GM23338 (cell line): ENCODE data around the gene NTM. TPM values are rescaled to one million over a fixed set of nuclear protein-coding genes. Genes with fewer than 3 reads are reported as not detected.

Experiments used
- ATAC-seq: fragments of 200-7000 bp; cut with Tn5 transposase; 3 replicates; pipeline ENCODE4 v1.9.1; 2020
- DNase-seq: peaks from one replicate; pipeline ENCODE4 v3.0.0-alpha.2; 2015; ENCODE audit warnings: low spot score
- H2AFZ ChIP-seq: fragments of 200-600 bp; sonication (generic); 2 replicates; pipeline ENCODE4 v1.8.0; 2016; ENCODE audit warnings: antibody characterized with exemption, mild to moderate bottlenecking, moderate library complexity
- H3F3A ChIP-seq: fragments of 200-600 bp; sonication (generic); replicated peaks from 2 replicates; pipeline ENCODE4 v1.8.0; 2017; ENCODE audit warnings: antibody characterized with exemption, mixed run types, low read depth
- H3K27ac ChIP-seq: fragments of 200-600 bp; sonication (generic); 2 replicates; pipeline ENCODE4 v1.6.1; 2016; ENCODE audit warnings: low read depth
- H3K27me3 ChIP-seq: fragments of 200-600 bp; sonication (generic); 2 replicates; pipeline ENCODE4 v1.8.0; 2016; ENCODE audit warnings: mild to moderate bottlenecking, mixed run types, moderate library complexity; ENCODE audit not compliant: insufficient read depth
- H3K36me3 ChIP-seq: fragments of 200-600 bp; sonication (generic); 2 replicates; pipeline ENCODE4 v1.8.0; 2016; ENCODE audit warnings: mild to moderate bottlenecking; ENCODE audit not compliant: insufficient read depth
- H3K4me1 ChIP-seq: fragments of 200-600 bp; sonication (generic); 2 replicates; pipeline ENCODE4 v1.8.0; 2016; ENCODE audit warnings: mild to moderate bottlenecking, moderate library complexity; ENCODE audit not compliant: insufficient read depth
- H3K4me2 ChIP-seq: fragments of 200-600 bp; sonication (generic); 2 replicates; pipeline ENCODE4 v1.7.1; 2017; ENCODE audit warnings: mixed run types
- H3K4me3 ChIP-seq: fragments of 200-600 bp; sonication (generic); 2 replicates; pipeline ENCODE4 v1.6.1; 2016; ENCODE audit warnings: mixed run types
- H3K79me2 ChIP-seq: fragments of 200-600 bp; sonication (generic); replicated peaks from 2 replicates; pipeline ENCODE4 v1.8.0; 2017; ENCODE audit warnings: mild to moderate bottlenecking; ENCODE audit not compliant: insufficient read depth
- H3K9me2 ChIP-seq: fragments of 200-600 bp; sonication (generic); 2 replicates; pipeline ENCODE4 v1.8.0; 2017; ENCODE audit not compliant: insufficient read depth
- H4K20me1 ChIP-seq: fragments of 200-600 bp; sonication (generic); replicated peaks from 2 replicates; pipeline ENCODE4 v1.8.0; 2017; ENCODE audit warnings: mild to moderate bottlenecking; ENCODE audit not compliant: insufficient read depth
- H3K27ac Mint-ChIP-seq: 2 replicates; pipeline ENCODE4 v1.8.0; 2020; ENCODE audit warnings: inconsistent platforms, mild to moderate bottlenecking, moderate library complexity, mixed read lengths
- H3K27me3 Mint-ChIP-seq: 3 replicates; pipeline ENCODE4 v1.8.0; 2022; ENCODE audit warnings: low read depth, mild to moderate bottlenecking, moderate library complexity, mixed read lengths, inconsistent platforms; ENCODE audit not compliant: insufficient read depth, poor library complexity
- H3K36me3 Mint-ChIP-seq: 3 replicates; pipeline ENCODE4 v1.8.0; 2021; ENCODE audit warnings: low read depth, mild to moderate bottlenecking, inconsistent platforms, moderate library complexity, mixed read lengths
- H3K4me1 Mint-ChIP-seq: 3 replicates; pipeline ENCODE4 v1.8.0; 2020; ENCODE audit warnings: mild to moderate bottlenecking, inconsistent platforms, mixed read lengths
- H3K4me3 Mint-ChIP-seq: 3 replicates; pipeline ENCODE4 v1.8.0; 2021; ENCODE audit warnings: moderate library complexity, mild to moderate bottlenecking, inconsistent platforms, mixed read lengths
- H3K9me3 Mint-ChIP-seq: 3 replicates; pipeline ENCODE4 v1.8.0; 2020; ENCODE audit warnings: moderate library complexity, mild to moderate bottlenecking, inconsistent platforms, mixed read lengths
- CREB1 ChIP-seq: fragments of 250-450 bp; sonication (Bioruptor Pico); IDR thresholded peaks from 2 replicates; pipeline ENCODE4 v1.5.0; 2020; ENCODE audit warnings: low read depth, mild to moderate bottlenecking, moderate library complexity
- CTCF ChIP-seq, 2 experiments: fragments of 200-600 bp in 1 of 2; sonication (generic) in 1 of 2; conservative IDR thresholded peaks; 2 replicates each; pipeline versions ENCODE4 v1.5.1 to v1.6.1; 2016 to 2017; ENCODE audit warnings: antibody characterized with exemption in 2 of 2, low read depth in 2 of 2, mild to moderate bottlenecking in 2 of 2, moderate library complexity in 1 of 2
- EZH2 ChIP-seq: fragments of 200-600 bp; sonication (generic); IDR thresholded peaks from one replicate; pipeline ENCODE4 v1.8.0; 2017; ENCODE audit warnings: antibody characterized with exemption, mild to moderate bottlenecking, low read depth; ENCODE audit not compliant: unreplicated experiment
- EZH2phosphoT487 ChIP-seq: fragments of 200-600 bp; sonication (generic); IDR thresholded peaks from one replicate; pipeline ENCODE4 v1.8.1; 2018; ENCODE audit warnings: antibody characterized with exemption; ENCODE audit not compliant: unreplicated experiment
- JUNB ChIP-seq: IDR thresholded peaks from one replicate; pipeline ENCODE4 v1.6.1; 2016; ENCODE audit warnings: antibody characterized with exemption; ENCODE audit not compliant: unreplicated experiment
- NANOG ChIP-seq: IDR thresholded peaks from 2 replicates; pipeline ENCODE4 v1.6.1; 2016; ENCODE audit warnings: antibody characterized with exemption, borderline replicate concordance
- POLR2AphosphoS5 ChIP-seq: IDR thresholded peaks from 2 replicates; pipeline ENCODE4 v1.6.1; 2016; ENCODE audit warnings: antibody characterized with exemption, low read depth
- REST ChIP-seq: IDR thresholded peaks from one replicate; pipeline ENCODE4 v1.6.1; 2018; ENCODE audit warnings: antibody characterized with exemption; ENCODE audit not compliant: unreplicated experiment
- STAT1 ChIP-seq: IDR thresholded peaks from one replicate; pipeline ENCODE4 v1.6.1; 2016; ENCODE audit warnings: antibody characterized with exemption; ENCODE audit not compliant: unreplicated experiment
- ZNF114 ChIP-seq: fragments of 250-450 bp; sonication (Bioruptor Pico); IDR thresholded peaks from 2 replicates; pipeline ENCODE4 v1.5.0; 2020; ENCODE audit warnings: mild to moderate bottlenecking, moderate library complexity
- ZNF331 ChIP-seq: fragments of 250-450 bp; sonication (Bioruptor Pico); IDR thresholded peaks from 2 replicates; pipeline ENCODE4 v1.5.0; 2020; ENCODE audit warnings: low read depth, mild to moderate bottlenecking, moderate library complexity
- polyA plus RNA-seq: library from polyadenylated mRNA; unstranded; fragments of >200 nt; fragmentation: Nextera tagmentation; extraction: Ambion mirVana; gene quantifications from 2 replicates; pipeline ENCODE4 v1.2.1, GENCODE V29; 2016
- total RNA-seq: library from RNA; depleted of rRNA; stranded (reverse); fragments of >200 nt; shearing (Covaris generic); gene quantifications from 2 replicates; pipeline ENCODE4 v1.2.3, GENCODE V29; 2014
- TF ChIP-seq, protein P1 (sequence below): IDR thresholded peaks from 2 replicates; pipeline ENCODE4 v1.6.1; 2016; ENCODE audit warnings: antibody characterized with exemption

NTM gene
- total and polyA plus RNA-seq, 2 experiments from 2014 or later, result 10.6 to 14.6 TPM

- TF ChIP-seq, protein P1, sequence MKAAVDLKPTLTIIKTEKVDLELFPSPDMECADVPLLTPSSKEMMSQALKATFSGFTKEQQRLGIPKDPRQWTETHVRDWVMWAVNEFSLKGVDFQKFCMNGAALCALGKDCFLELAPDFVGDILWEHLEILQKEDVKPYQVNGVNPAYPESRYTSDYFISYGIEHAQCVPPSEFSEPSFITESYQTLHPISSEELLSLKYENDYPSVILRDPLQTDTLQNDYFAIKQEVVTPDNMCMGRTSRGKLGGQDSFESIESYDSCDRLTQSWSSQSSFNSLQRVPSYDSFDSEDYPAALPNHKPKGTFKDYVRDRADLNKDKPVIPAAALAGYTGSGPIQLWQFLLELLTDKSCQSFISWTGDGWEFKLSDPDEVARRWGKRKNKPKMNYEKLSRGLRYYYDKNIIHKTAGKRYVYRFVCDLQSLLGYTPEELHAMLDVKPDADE, result no peak
- TF ChIP-seq ZNF331 (CRISPR knock-in tag), result no peak
- no peak for TF ChIP-seq REST
- TF ChIP-seq NANOG, result no peak
Measured at GRCh38 chr11:131760091-131761061, 390.0 kb downstream of the NTM start (continued).

DNA sequence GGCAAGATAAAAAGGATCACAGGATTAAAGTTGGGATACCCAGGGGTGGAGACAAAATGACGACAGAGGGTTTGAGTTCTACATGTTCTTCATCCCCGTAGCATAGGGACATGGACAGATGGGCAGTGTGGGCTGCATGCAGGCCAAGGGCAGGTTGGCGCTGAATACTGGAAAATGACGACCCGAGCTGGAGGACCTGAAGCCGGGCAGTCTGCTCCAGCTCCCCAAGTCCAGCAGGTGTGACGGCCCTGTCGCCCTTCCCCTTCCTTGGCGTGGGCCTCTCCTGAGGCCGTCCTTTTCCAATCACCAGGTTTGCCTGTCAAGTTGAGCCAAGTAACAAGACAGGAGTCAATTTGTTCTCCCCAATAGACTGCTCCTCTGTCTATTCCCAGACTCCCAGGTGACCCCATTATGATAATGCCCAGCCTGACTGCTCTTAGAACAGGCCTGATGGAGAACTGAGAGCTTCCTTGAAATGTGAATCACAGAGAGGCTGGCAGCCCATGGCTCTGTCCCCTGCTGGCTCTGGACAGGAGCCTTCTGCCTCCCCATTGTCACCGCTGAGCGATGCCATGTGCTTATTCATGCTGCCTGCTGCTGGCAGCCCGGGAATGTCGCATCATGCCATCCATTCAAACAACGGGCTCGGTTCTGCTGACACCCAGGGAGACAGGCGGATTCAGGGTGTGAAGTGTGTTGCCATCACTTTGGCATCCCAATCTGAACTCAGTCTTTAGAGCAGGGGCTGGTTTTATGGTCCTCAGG lies 392.1 kb downstream of the NTM start:
- Histone ChIP-seq H3K27ac (no peak overlapping the region), H3K27me3 (no peaks in the 10 kb centered on the region), H2AFZ (no peak overlapping the region), H3F3A (no peaks in the 10 kb centered on the region), H3K4me3 (no peak overlapping the region), H4K20me1 (no peaks in the 10 kb centered on the region), H3K4me1 (peaks cover 28% of the 10 kb centered on the region), H3K4me2 (no peak overlapping the region), H3K9me2 (no peaks in the 10 kb centered on the region), H3K36me3 (no peaks in the 10 kb centered on the region), H3K79me2 (no peaks in the 10 kb centered on the region)
- Mint-ChIP-seq H3K9me3 (no peaks in the 10 kb centered on the region), H3K27me3 (peaks cover 5% of the 10 kb centered on the region), H3K4me1 (peaks cover 33% of the 10 kb centered on the region), H3K36me3 (no peaks in the 10 kb centered on the region), H3K4me3 (no peak overlapping the region), H3K27ac (no peak overlapping the region)
- ATAC-seq (no peak), DNase-seq (no peak)
- TF ChIP-seq POLR2AphosphoS5 (no peak), STAT1 (no peak), EZH2 (no peak), EZH2phosphoT487 (no peak), NANOG (no peak), ZNF114 (CRISPR knock-in tag) (no peak), JUNB (no peak), REST (no peak), CREB1 (no peak), ZNF331 (CRISPR knock-in tag) (no peak), CTCF (conservative IDR thresholded peaks at IDR 0.05; ENCODE audit: low read depth in 2 of 2) (no peak)
- TF ChIP-seq, protein P1, result no peak
